Measurements from ENCODE around the gene LGALS3BP.
"Not testable (repeated sequence)": the region's sequence is repeated elsewhere in the genome, so short reads cannot be mapped to it uniquely, and the experiment has no call there.

LGALS3BP gene

GRCh38 chr17:78945455-78945854, 34.3 kb downstream of the LGALS3BP start:
- H3K27me3 ChIP-seq (ENCODE audit: control insufficient read depth in 1 of 2, insufficient read depth in 2 of 2, low read length in 2 of 2); H3K9ac ChIP-seq (ENCODE audit: low read length in 2 of 2): not testable (repeated sequence)

GRCh38 chr17:78944956-78945355, 34.8 kb downstream of the LGALS3BP start:
- H3K4me3 ChIP-seq (ENCODE audit: low read length in 2 of 2), result no peak overlapping the region
- no peaks in the 10 kb centered on the region for H3K27me3 ChIP-seq (ENCODE audit: control insufficient read depth in 1 of 2, insufficient read depth in 2 of 2, low read length in 2 of 2)
- no peak overlapping the region for H3K27ac ChIP-seq (ENCODE audit: low read length)
- H3K9me3 ChIP-seq (ENCODE audit: control insufficient read depth in 2 of 2, low read length in 2 of 2), result peaks cover 0 to under 1% of the 10 kb centered on the region in 2 donors
- no peaks in the 10 kb centered on the region for H3K36me3 ChIP-seq (ENCODE audit: control insufficient read depth in 2 of 2, insufficient read depth in 2 of 2, low read length in 2 of 2)
- H3K4me1 ChIP-seq (ENCODE audit: control insufficient read depth, insufficient read depth, low read length), result no peaks in the 10 kb centered on the region
- no peak overlapping the region for H3K9ac ChIP-seq (ENCODE audit: low read length in 2 of 2)

More at GRCh38 chr17:78945455-78945854, 34.3 kb downstream of the LGALS3BP start:
- not testable (repeated sequence) for H3K36me3 ChIP-seq (ENCODE audit: control insufficient read depth in 2 of 2, insufficient read depth in 2 of 2, low read length in 2 of 2); H3K9me3 ChIP-seq (ENCODE audit: control insufficient read depth in 2 of 2, low read length in 2 of 2); H3K27ac ChIP-seq (ENCODE audit: low read length); H3K4me1 ChIP-seq (ENCODE audit: control insufficient read depth, insufficient read depth, low read length); H3K4me3 ChIP-seq (ENCODE audit: low read length in 2 of 2)

GRCh38 chr17:78944026-78944425, 35.7 kb downstream of the LGALS3BP start:
- no peak overlapping the region for H3K4me3 ChIP-seq (ENCODE audit: low read length in 2 of 2)
- H3K27me3 ChIP-seq (ENCODE audit: control insufficient read depth in 1 of 2, insufficient read depth in 2 of 2, low read length in 2 of 2), result no peaks in the 10 kb centered on the region
- no peaks in the 10 kb centered on the region for H3K36me3 ChIP-seq (ENCODE audit: control insufficient read depth in 2 of 2, insufficient read depth in 2 of 2, low read length in 2 of 2)
- no peak overlapping the region for H3K27ac ChIP-seq (ENCODE audit: low read length)
- H3K9me3 ChIP-seq (ENCODE audit: control insufficient read depth in 2 of 2, low read length in 2 of 2), result no peaks in the 10 kb centered on the region
- no peaks in the 10 kb centered on the region for H3K4me1 ChIP-seq (ENCODE audit: control insufficient read depth, insufficient read depth, low read length)
- no peak overlapping the region for H3K9ac ChIP-seq (ENCODE audit: low read length in 2 of 2)

DNA sequence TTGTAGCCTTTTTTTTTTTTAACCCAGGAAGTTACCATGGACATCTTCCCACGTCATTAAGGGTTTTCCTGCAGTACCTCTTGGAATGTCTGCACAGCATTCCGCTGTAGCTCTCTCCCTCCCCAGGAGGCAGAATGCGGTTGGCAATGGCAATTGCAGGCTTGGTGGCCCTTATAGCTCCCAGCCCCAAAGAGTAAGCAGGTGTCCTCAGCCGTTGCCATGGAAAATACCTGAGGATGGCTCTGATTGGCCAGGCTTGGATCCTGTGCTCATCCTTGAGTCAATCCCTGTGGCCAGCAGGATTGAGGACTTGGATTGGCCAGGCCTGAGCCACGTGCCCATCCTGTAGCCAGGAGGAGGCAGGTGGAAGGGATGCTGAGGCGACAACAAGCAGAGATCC, 39.0 kb downstream of the LGALS3BP start:
- Histone ChIP-seq H3K36me3 (ENCODE audit: control insufficient read depth in 2 of 2, insufficient read depth in 2 of 2, low read length in 2 of 2) (no peaks in the 10 kb centered on the region), H3K9me3 (ENCODE audit: control insufficient read depth in 2 of 2, low read length in 2 of 2) (no peaks in the 10 kb centered on the region), H3K27ac (ENCODE audit: low read length) (no peak overlapping the region), H3K27me3 (ENCODE audit: control insufficient read depth in 1 of 2, insufficient read depth in 2 of 2, low read length in 2 of 2) (no peaks in the 10 kb centered on the region), H3K4me1 (ENCODE audit: control insufficient read depth, insufficient read depth, low read length) (peaks cover 4% of the 10 kb centered on the region), H3K4me3 (ENCODE audit: low read length in 2 of 2) (no peak overlapping the region), H3K9ac (ENCODE audit: low read length in 2 of 2) (no peak overlapping the region)

- H3K9ac ChIP-seq (ENCODE audit: low read length in 2 of 2), result no peak overlapping the region
- H3K4me3 ChIP-seq (ENCODE audit: low read length in 2 of 2), result no peak overlapping the region
- H3K4me1 ChIP-seq (ENCODE audit: control insufficient read depth, insufficient read depth, low read length), result peaks cover 9% of the 10 kb centered on the region
- no peaks in the 10 kb centered on the region for H3K36me3 ChIP-seq (ENCODE audit: control insufficient read depth in 2 of 2, insufficient read depth in 2 of 2, low read length in 2 of 2)
- H3K27me3 ChIP-seq (ENCODE audit: control insufficient read depth in 1 of 2, insufficient read depth in 2 of 2, low read length in 2 of 2), result no peaks in the 10 kb centered on the region
- H3K9me3 ChIP-seq (ENCODE audit: control insufficient read depth in 2 of 2, low read length in 2 of 2), result no peaks in the 10 kb centered on the region
- H3K27ac ChIP-seq (ENCODE audit: low read length), result no peak overlapping the region
Observed at GRCh38 chr17:78940258-78940657, 39.5 kb downstream of the LGALS3BP start.

DNA sequence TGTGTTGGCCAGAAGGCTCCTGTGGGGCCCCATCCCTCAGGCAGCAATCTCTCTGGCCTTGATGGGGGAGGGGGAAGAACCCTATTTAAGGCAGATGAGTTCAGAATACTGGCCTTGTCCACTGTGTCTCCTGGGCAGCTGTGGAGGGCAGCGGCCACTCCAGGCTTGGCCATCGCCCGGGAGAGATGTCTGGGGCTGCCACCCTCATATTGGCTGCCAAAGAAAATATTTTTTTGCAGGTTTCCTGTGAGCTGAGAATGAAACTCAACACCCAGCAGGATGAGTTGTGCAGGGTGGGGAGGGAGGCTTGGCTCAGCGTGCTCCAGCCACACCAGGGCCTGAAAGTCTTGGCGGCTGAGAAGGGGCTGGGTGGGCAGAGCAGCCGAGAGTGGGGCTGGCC, 40.1 kb downstream of the LGALS3BP start:
- Histone ChIP-seq H3K27ac (ENCODE audit: low read length) (no peak overlapping the region), H3K27me3 (ENCODE audit: control insufficient read depth in 1 of 2, insufficient read depth in 2 of 2, low read length in 2 of 2) (no peaks in the 10 kb centered on the region)

GRCh38 chr17:78937561-78937960, 42.2 kb downstream of the LGALS3BP start:
- H3K4me1 ChIP-seq (ENCODE audit: control insufficient read depth, insufficient read depth, low read length), result peaks cover 31% of the 10 kb centered on the region
- H3K4me3 ChIP-seq (ENCODE audit: low read length in 2 of 2), result no peak overlapping the region
- H3K36me3 ChIP-seq (ENCODE audit: control insufficient read depth in 2 of 2, insufficient read depth in 2 of 2, low read length in 2 of 2), result no peaks in the 10 kb centered on the region
- H3K9ac ChIP-seq (ENCODE audit: low read length in 2 of 2), result no peak overlapping the region
- no peaks in the 10 kb centered on the region for H3K9me3 ChIP-seq (ENCODE audit: control insufficient read depth in 2 of 2, low read length in 2 of 2)
- H3K27ac ChIP-seq (ENCODE audit: low read length), result no peak overlapping the region
- no peaks in the 10 kb centered on the region for H3K27me3 ChIP-seq (ENCODE audit: control insufficient read depth in 1 of 2, insufficient read depth in 2 of 2, low read length in 2 of 2)

More for the DNA sequence above, 40.1 kb downstream of the LGALS3BP start:
- Histone ChIP-seq H3K4me3 (ENCODE audit: low read length in 2 of 2) (no peak overlapping the region), H3K9me3 (ENCODE audit: control insufficient read depth in 2 of 2, low read length in 2 of 2) (no peaks in the 10 kb centered on the region), H3K36me3 (ENCODE audit: control insufficient read depth in 2 of 2, insufficient read depth in 2 of 2, low read length in 2 of 2) (no peaks in the 10 kb centered on the region), H3K4me1 (ENCODE audit: control insufficient read depth, insufficient read depth, low read length) (peaks cover 15% of the 10 kb centered on the region), H3K9ac (ENCODE audit: low read length in 2 of 2) (no peak overlapping the region)

DNA sequence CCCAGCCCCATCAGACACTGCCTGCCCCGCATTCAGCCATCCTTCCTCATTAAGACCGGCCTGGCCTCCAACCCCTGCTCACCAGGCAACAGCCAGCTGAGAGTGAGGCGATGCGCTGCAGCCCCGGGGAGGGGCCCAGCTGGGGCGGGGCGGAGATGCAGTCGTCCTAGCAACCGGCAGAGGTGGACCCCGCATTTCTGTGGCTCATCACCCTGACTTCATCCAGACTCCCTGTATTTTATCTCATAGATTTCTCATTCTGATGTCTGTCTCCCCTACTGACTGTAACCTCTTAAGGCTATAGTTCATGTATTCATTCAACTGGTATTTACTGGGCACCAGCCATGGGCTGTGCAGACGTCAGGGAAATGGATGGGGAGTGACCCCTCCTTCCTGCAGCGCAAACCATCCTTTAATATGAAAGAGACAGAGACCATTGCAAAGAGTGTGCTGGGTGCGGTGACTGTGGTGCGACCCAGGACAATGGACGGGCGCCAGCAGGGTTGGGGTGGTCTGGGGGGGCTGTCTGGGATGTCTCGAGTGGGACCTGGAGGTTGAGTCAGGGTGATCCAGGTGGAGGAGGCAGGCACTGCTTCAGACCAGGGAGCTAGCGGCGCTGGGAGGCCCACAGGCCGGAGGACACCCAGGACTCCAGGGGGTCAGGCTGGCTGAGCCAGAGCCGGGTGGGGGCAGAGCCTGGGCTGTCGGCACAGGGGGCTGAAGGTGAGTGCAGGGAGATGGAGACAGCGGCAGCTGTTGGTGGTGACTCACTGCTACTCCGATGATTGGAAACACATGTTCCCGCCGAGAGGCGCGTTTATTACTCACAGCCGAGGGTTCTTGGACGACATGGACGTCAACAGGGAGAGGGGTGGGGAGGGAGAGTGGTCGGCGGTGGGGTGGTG, 44.1 kb downstream of the LGALS3BP start:
- Histone ChIP-seq H3K36me3 (ENCODE audit: control insufficient read depth in 2 of 2, insufficient read depth in 2 of 2, low read length in 2 of 2) (no peaks in the 10 kb centered on the region), H3K27me3 (ENCODE audit: control insufficient read depth in 1 of 2, insufficient read depth in 2 of 2, low read length in 2 of 2) (no peaks in the 10 kb centered on the region), H3K9ac (ENCODE audit: low read length in 2 of 2) (no peak overlapping the region), H3K9me3 (ENCODE audit: control insufficient read depth in 2 of 2, low read length in 2 of 2) (no peaks in the 10 kb centered on the region), H3K27ac (ENCODE audit: low read length) (peak overlapping the region; percentile 96), H3K4me1 (ENCODE audit: control insufficient read depth, insufficient read depth, low read length) (peaks cover 31% of the 10 kb centered on the region), H3K4me3 (ENCODE audit: low read length in 2 of 2) (no peak overlapping the region)

DNA sequence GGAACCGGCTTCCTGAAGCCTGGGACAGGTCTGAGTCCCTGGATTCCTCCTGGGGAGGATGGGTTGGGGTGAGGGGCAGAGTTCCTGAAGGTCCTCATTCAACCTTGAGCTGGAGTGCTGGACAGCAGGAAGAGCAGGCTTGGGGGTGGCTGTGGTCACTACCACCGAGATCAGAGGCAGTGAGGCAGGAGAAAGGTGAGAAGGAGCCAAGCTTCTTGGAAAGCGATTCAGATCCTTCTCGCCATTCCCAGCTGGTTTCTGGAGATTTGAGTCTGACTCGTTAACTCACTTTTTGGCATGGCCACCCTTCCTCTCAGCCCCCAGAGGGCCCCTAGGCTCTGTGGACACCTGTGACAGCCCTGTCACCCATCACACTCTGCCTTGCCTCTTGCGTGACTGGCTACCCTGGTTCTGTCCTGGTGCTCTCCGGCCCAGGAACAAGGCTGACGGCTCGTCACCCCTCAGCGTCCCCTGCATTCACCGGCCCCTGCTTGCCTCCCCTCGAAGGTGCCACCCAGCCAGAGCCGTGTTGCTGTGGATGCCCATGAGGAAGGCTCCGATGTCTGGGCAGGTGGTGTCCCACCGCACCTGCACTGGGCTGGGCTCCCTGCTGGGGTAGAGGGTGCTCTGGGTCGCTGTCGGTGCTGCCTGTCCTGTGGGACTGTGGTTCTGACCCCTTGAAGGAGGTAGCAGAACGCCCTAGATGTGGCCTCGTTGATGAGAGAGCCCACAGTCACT, 44.9 kb downstream of the LGALS3BP start:
- H3K4me3 ChIP-seq (ENCODE audit: low read length in 2 of 2), result peak overlapping the region; percentile 18 to 66
- H3K4me1 ChIP-seq (ENCODE audit: control insufficient read depth, insufficient read depth, low read length), result peaks cover 35% of the 10 kb centered on the region
- H3K27ac ChIP-seq (ENCODE audit: low read length), result peak overlapping the region; percentile 96
- no peaks in the 10 kb centered on the region for H3K27me3 ChIP-seq (ENCODE audit: control insufficient read depth in 1 of 2, insufficient read depth in 2 of 2, low read length in 2 of 2)
- no peaks in the 10 kb centered on the region for H3K36me3 ChIP-seq (ENCODE audit: control insufficient read depth in 2 of 2, insufficient read depth in 2 of 2, low read length in 2 of 2)
- H3K9me3 ChIP-seq (ENCODE audit: control insufficient read depth in 2 of 2, low read length in 2 of 2), result no peaks in the 10 kb centered on the region
- peak overlapping the region; percentile 51 to 78 for H3K9ac ChIP-seq (ENCODE audit: low read length in 2 of 2)

DNA sequence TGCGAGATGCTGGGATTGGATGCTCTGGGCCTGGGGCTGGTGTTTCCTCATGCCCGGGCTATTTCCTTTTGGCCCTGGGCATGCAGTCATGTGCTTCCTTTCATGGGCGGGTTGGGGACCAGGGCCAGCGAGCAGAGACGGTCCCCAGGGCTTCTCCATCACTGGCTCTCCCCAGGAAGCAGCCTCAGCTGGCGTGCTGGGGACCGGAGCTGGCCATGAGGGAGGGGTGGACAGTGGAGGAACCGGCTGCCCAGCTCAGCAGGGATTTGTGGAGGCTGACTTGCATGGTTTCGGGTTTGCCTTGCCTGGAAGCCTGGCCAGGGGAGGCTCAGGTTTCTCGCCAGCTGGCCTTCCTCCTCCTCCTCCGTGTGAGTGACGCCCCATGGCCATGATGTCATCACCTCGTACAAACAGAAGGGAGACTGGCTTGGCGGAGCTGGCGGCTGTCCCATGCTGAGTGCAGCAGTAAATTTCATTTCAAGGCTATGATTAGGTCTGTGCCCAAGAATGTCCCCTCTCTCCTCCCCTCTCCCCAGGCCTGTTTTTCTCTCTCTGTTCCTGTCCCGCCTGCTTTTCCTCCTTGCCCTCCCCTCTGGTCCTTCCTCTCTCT, 45.7 kb downstream of the LGALS3BP start:
- Histone ChIP-seq H3K4me3 (ENCODE audit: low read length in 2 of 2) (peak overlapping the region; percentile 28 to 66), H3K27me3 (ENCODE audit: control insufficient read depth in 1 of 2, insufficient read depth in 2 of 2, low read length in 2 of 2) (no peaks in the 10 kb centered on the region), H3K36me3 (ENCODE audit: control insufficient read depth in 2 of 2, insufficient read depth in 2 of 2, low read length in 2 of 2) (no peaks in the 10 kb centered on the region), H3K9me3 (ENCODE audit: control insufficient read depth in 2 of 2, low read length in 2 of 2) (no peaks in the 10 kb centered on the region), H3K9ac (ENCODE audit: low read length in 2 of 2) (peak overlapping the region; percentile 51 to 78), H3K4me1 (ENCODE audit: control insufficient read depth, insufficient read depth, low read length) (peaks cover 36% of the 10 kb centered on the region), H3K27ac (ENCODE audit: low read length) (peak overlapping the region; percentile 96)

All from stomach smooth muscle (tissue), 2 donors.